Hepatocyte (in vitro differentiated cells): ENCODE measurements around the gene GASK1A. TPM values are rescaled to one million over a fixed set of nuclear protein-coding genes. Genes with fewer than 3 reads are reported as not detected.
A peak's percentile ranks its signal among the peaks of the same experiment; 100 is the strongest.

ENCODE experiments used
- DNase-seq: peaks from one replicate; pipeline ENCODE4 v3.0.0-alpha.2; 2016; ENCODE audit warnings: low spot score
- H2AFZ ChIP-seq: fragments of 200-600 bp; sonication (generic); 2 replicates; pipeline ENCODE4 v1.6.0; 2016; ENCODE audit warnings: antibody characterized with exemption, mild to moderate bottlenecking
- H3K27ac ChIP-seq: fragments of 200-600 bp; sonication (generic); 2 replicates; pipeline ENCODE4 v1.5.1; 2016; ENCODE audit warnings: mild to moderate bottlenecking
- H3K27me3 ChIP-seq: fragments of 200-600 bp; sonication (generic); 2 replicates; pipeline ENCODE4 v1.6.1; 2016
- H3K36me3 ChIP-seq: fragments of 200-600 bp; sonication (generic); replicated peaks from 2 replicates; pipeline ENCODE4 v1.5.1; 2016; ENCODE audit warnings: low read depth; ENCODE audit not compliant: insufficient read depth
- H3K4me1 ChIP-seq: fragments of 200-600 bp; sonication (generic); 2 replicates; pipeline ENCODE4 v1.5.1; 2016; ENCODE audit warnings: mild to moderate bottlenecking, moderate library complexity; ENCODE audit not compliant: insufficient read depth
- H3K4me2 ChIP-seq: fragments of 200-600 bp; sonication (generic); 2 replicates; pipeline ENCODE4 v1.6.0; 2016
- H3K4me3 ChIP-seq: fragments of 200-600 bp; sonication (generic); 2 replicates; pipeline ENCODE4 v1.5.1; 2016; ENCODE audit warnings: mild to moderate bottlenecking
- H3K79me2 ChIP-seq: fragments of 200-600 bp; sonication (generic); 2 replicates; pipeline ENCODE4 v1.6.0; 2017; ENCODE audit warnings: mild to moderate bottlenecking
- H3K9me2 ChIP-seq: fragments of 200-600 bp; sonication (generic); replicated peaks from 2 replicates; pipeline ENCODE4 v1.6.0; 2017; ENCODE audit warnings: mild to moderate bottlenecking; ENCODE audit not compliant: insufficient read depth
- H3K9me3 ChIP-seq: fragments of 200-600 bp; sonication (generic); 2 replicates; pipeline ENCODE4 v1.5.1; 2016; ENCODE audit warnings: low read depth, mild to moderate bottlenecking
- H4K20me1 ChIP-seq: fragments of 200-600 bp; sonication (generic); 2 replicates; pipeline ENCODE4 v1.6.0; 2016; ENCODE audit warnings: mild to moderate bottlenecking; ENCODE audit not compliant: insufficient read depth, poor library complexity, severe bottlenecking
- CTCF ChIP-seq: fragments of 200-600 bp; sonication (generic); IDR thresholded peaks from 2 replicates; pipeline ENCODE4 v1.5.1; 2016; ENCODE audit warnings: antibody characterized with exemption, mild to moderate bottlenecking; ENCODE audit not compliant: poor library complexity
- EZH2 ChIP-seq: fragments of 200-600 bp; sonication (generic); IDR thresholded peaks from 2 replicates; pipeline ENCODE4 v1.6.1; 2016; ENCODE audit warnings: antibody characterized with exemption, mild to moderate bottlenecking, borderline replicate concordance
- EZH2phosphoT487 ChIP-seq: fragments of 200-600 bp; sonication (generic); IDR thresholded peaks from one replicate; pipeline ENCODE4 v1.6.1; 2018; ENCODE audit warnings: antibody characterized with exemption, mild to moderate bottlenecking, low read depth, moderate library complexity; ENCODE audit not compliant: unreplicated experiment, severe bottlenecking
- WGBS: methylation state at CpG from one replicate; pipeline ENCODE4 v1.1.6; 2016; ENCODE audit warnings: low lambda C conversion rate; ENCODE audit errors: missing lambda C conversion rate; 5-methylcytosine and 5-hydroxymethylcytosine counted together
- polyA plus RNA-seq: library from polyadenylated mRNA; unstranded; fragments of >200 nt; fragmentation: Nextera tagmentation; extraction: Ambion mirVana; gene quantifications from 2 replicates; pipeline ENCODE4 v1.2.1, GENCODE V29; 2016
- total RNA-seq: library from RNA; depleted of rRNA; stranded (reverse); fragments of >200 nt; gene quantifications from 2 replicates; pipeline ENCODE4 v1.2.3, GENCODE V29; 2014

Gene GASK1A
- total and polyA plus RNA-seq, 2 experiments from 2014 or later = 1.1 to 2.1 TPM

DNA sequence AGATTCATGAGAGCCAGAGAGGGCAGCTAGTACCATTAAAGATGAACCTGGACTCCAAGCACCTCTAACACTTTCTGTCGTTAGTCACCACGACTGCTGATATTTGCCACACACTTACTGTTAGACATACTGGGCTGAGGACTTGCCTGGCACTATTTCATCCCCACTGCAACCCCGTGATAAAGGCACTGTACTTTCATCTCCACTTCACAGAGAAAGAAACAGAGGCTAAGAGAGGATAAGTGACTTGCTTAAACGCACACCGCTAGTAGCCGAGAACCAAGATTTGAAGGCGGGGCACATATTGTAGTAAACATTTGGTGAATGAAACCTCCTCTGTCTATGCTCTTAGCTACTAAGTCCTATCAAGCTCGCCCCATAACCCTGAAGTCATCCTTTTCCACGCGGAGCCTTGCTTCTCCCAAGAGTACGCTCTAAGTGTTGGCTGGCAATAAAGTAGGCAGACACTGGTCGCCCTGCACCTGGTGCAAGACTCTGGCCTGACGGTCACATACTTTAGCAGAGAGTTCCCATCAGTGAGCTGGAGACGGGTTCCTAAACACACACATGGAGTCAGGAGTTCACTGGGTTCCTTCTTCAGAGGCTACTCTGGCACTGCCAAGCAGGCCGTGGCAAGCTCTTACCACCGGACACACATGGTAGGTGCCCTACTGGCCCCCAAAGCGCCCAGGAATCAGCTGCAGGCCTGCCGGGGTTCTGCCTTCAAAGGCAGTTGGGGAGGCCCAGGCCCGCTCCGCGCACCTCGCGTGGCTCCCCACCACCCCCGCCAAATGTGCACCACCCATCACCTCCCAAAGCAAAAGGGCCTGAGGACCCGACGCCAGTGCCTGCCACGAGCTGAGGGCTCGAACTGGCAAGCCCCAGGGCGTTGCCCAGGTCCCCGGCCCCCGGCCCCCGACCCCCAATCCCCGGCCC, 125.8 kb downstream of the GASK1A start:
- H3K4me2 ChIP-seq = peak overlapping the region; percentile 83
- no peak for DNase-seq
- no peaks in the 10 kb centered on the region for H3K36me3 ChIP-seq
- peak overlapping the region; percentile 53 for H3K4me3 ChIP-seq
- TF ChIP-seq EZH2phosphoT487 (no peak), CTCF (no peak), EZH2 (no peak)
- H4K20me1 ChIP-seq = no peaks in the 10 kb centered on the region
- H3K4me1 ChIP-seq = peaks cover 10% of the 10 kb centered on the region
- peaks cover 27% of the 10 kb centered on the region for H3K79me2 ChIP-seq
- H2AFZ ChIP-seq = peak overlapping the region; percentile 92
- no peak overlapping the region for H3K27ac ChIP-seq
- 71% methylated on average over 18 of the region's 33 CpGs for WGBS
- H3K9me2 ChIP-seq = no peaks in the 10 kb centered on the region
- no peaks in the 10 kb centered on the region for H3K9me3 ChIP-seq
- no peaks in the 10 kb centered on the region for H3K27me3 ChIP-seq

GRCh38 chr3:43105596-43106292, 126.6 kb downstream of the GASK1A start, which contains the start of gene POMGNT2:
Gene POMGNT2, minus strand, starts transcription at chr3:43106079. Its CDS starts 24,648 bp downstream, at chr3:43081431.
- peaks cover 10% of the 10 kb centered on the region for H3K4me1 ChIP-seq
- DNase-seq = peak; percentile 96
- no peaks in the 10 kb centered on the region for H4K20me1 ChIP-seq
- no peaks in the 10 kb centered on the region for H3K27me3 ChIP-seq
- peak within 1 kb of the TSS; percentile 53 for H3K4me3 ChIP-seq
- WGBS = under 1% methylated on average over 45 of the region's 71 CpGs
- H3K36me3 ChIP-seq = no peaks in the 10 kb centered on the region
- TF ChIP-seq EZH2phosphoT487 (no peak), EZH2 (no peak), CTCF (no peak)
- H3K4me2 ChIP-seq = peak within 1 kb of the TSS; percentile 83
- H3K79me2 ChIP-seq = peaks cover 21% of the 10 kb centered on the region
- H3K9me2 ChIP-seq = no peaks in the 10 kb centered on the region
- H2AFZ ChIP-seq = peak within 1 kb of the TSS; percentile 92
- peak within 1 kb of the TSS; percentile 57 for H3K27ac ChIP-seq
- no peaks in the 10 kb centered on the region for H3K9me3 ChIP-seq

DNA sequence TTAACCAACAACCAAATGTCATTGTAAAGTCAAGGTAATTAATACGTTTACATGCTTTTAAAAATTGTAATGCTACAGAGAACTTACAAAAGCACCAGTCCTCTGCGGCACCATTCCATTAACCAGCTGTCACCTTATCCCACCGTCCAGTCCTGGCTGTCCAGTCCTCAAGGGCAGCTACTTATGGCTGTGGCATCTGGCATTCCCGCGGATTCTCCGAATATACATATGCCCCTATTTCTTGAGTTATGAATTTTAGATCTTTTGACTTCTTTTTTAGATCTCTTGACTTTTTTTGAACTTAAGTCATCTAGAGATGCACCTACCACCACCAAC, 127.2 kb downstream of the GASK1A start:
- DNase-seq = no peak
- Histone ChIP-seq H3K79me2 (peaks cover 16% of the 10 kb centered on the region), H3K27me3 (no peaks in the 10 kb centered on the region), H3K27ac (no peak overlapping the region), H4K20me1 (no peaks in the 10 kb centered on the region), H3K36me3 (no peaks in the 10 kb centered on the region), H3K4me2 (peak overlapping the region; percentile 70), H3K9me3 (no peaks in the 10 kb centered on the region), H3K4me1 (peaks cover 10% of the 10 kb centered on the region), H2AFZ (peak overlapping the region; percentile 1), H3K4me3 (no peak overlapping the region), H3K9me2 (no peaks in the 10 kb centered on the region)
- 11% methylated on average over 6 of the region's 6 CpGs for WGBS
- TF ChIP-seq EZH2phosphoT487 (no peak), CTCF (no peak), EZH2 (no peak)

Other genes starting within 250 kb of the GASK1A start
- 0.63 TPM in 1 of 2 replicates, not detected in the other for gene CCDC13, start 206.1 kb upstream of the GASK1A start, total RNA-seq
- 2.1 TPM in 1 of 2 replicates, not detected in the other for gene CCDC13, start 206.1 kb upstream of the GASK1A start, polyA plus RNA-seq
- gene HIGD1A, start 174.8 kb upstream of the GASK1A start, total RNA-seq = 252 and 266 TPM in 2 replicates
- 212 and 218 TPM in 2 replicates for gene HIGD1A, start 174.8 kb upstream of the GASK1A start, polyA plus RNA-seq
- gene ACKR2, start 169.9 kb upstream of the GASK1A start, total RNA-seq = 1.9 and 3.9 TPM in 2 replicates
- 1.7 and 2.3 TPM in 2 replicates for gene ACKR2, start 169.9 kb upstream of the GASK1A start, polyA plus RNA-seq
- 5.7 and 5.9 TPM in 2 replicates for gene CYP8B1, start 103.4 kb upstream of the GASK1A start, total RNA-seq
- 2.2 and 4.5 TPM in 2 replicates for gene CYP8B1, start 103.4 kb upstream of the GASK1A start, polyA plus RNA-seq
- 0.07 TPM in 1 of 2 replicates, not detected in the other for gene ZNF662, start 73.2 kb upstream of the GASK1A start, total RNA-seq
- not detected in 2 replicates for gene ZNF662, start 73.2 kb upstream of the GASK1A start, polyA plus RNA-seq
- 27.6 and 31.8 TPM in 2 replicates for gene POMGNT2, start 126.8 kb downstream of the GASK1A start, total RNA-seq
- 45.6 and 53.6 TPM in 2 replicates for gene POMGNT2, start 126.8 kb downstream of the GASK1A start, polyA plus RNA-seq